ENCODE data around the gene HDAC1.

HDAC1 gene

GRCh38 chr1:32321712-32322291, 29.9 kb downstream of the HDAC1 start:
- Histone ChIP-seq H3F3A (ENCODE audit: low read depth) (no peaks in the 10 kb centered on the region), H3K9me3 (ENCODE audit: insufficient read depth, low read depth, low read length) (no peaks in the 10 kb centered on the region), H3K79me2 (ENCODE audit: insufficient read depth, low read length) (peaks cover 50% of the 10 kb centered on the region; the same call in 1 of the 2 replicates), H3K4me1 (ENCODE audit: insufficient read depth, low read length, poor library complexity, severe bottlenecking) (peaks cover 7% of the 10 kb centered on the region), H3K4me2 (ENCODE audit: low read depth, low read length, poor library complexity, severe bottlenecking) (no peak overlapping the region), H3K36me3 (ENCODE audit: insufficient read depth, low read length) (peaks cover 82% of the 10 kb centered on the region), H3K27me3 (ENCODE audit: insufficient read depth, low read length, poor library complexity, severe bottlenecking) (no peaks in the 10 kb centered on the region), H4K20me1 (ENCODE audit: insufficient read depth, low read length, poor library complexity, severe bottlenecking) (peaks cover 27% of the 10 kb centered on the region), H3K9ac (ENCODE audit: low read depth, low read length, poor library complexity, severe bottlenecking) (no peak overlapping the region), H2AFZ (ENCODE audit: low read length) (no peak overlapping the region), H3K4me3 (ENCODE audit: low read length, poor library complexity, severe bottlenecking) (no peak overlapping the region), H3K9me2 (replicated peaks; ENCODE audit: low read depth, low read length) (no peaks in the 10 kb centered on the region)
- TF ChIP-seq EZH2phosphoT487 (IDR thresholded peaks at IDR 0.05; ENCODE audit: borderline replicate concordance), result no peak
- TF ChIP-seq, protein P1, sequence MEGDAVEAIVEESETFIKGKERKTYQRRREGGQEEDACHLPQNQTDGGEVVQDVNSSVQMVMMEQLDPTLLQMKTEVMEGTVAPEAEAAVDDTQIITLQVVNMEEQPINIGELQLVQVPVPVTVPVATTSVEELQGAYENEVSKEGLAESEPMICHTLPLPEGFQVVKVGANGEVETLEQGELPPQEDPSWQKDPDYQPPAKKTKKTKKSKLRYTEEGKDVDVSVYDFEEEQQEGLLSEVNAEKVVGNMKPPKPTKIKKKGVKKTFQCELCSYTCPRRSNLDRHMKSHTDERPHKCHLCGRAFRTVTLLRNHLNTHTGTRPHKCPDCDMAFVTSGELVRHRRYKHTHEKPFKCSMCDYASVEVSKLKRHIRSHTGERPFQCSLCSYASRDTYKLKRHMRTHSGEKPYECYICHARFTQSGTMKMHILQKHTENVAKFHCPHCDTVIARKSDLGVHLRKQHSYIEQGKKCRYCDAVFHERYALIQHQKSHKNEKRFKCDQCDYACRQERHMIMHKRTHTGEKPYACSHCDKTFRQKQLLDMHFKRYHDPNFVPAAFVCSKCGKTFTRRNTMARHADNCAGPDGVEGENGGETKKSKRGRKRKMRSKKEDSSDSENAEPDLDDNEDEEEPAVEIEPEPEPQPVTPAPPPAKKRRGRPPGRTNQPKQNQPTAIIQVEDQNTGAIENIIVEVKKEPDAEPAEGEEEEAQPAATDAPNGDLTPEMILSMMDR (conservative IDR thresholded peaks at IDR 0.05; ENCODE audit: low read length), result no peak

- Histone ChIP-seq H3K79me2 (ENCODE audit: insufficient read depth, low read length) (peaks cover 28% of the 10 kb centered on the region; the same call in 1 of the 2 replicates), H3K27me3 (ENCODE audit: insufficient read depth, low read length, poor library complexity, severe bottlenecking) (no peaks in the 10 kb centered on the region), H3K36me3 (ENCODE audit: insufficient read depth, low read length) (peaks cover 91% of the 10 kb centered on the region), H3K9me2 (replicated peaks; ENCODE audit: low read depth, low read length) (no peaks in the 10 kb centered on the region), H3K4me1 (ENCODE audit: insufficient read depth, low read length, poor library complexity, severe bottlenecking) (no peaks in the 10 kb centered on the region), H3K9ac (ENCODE audit: low read depth, low read length, poor library complexity, severe bottlenecking) (no peak overlapping the region), H3F3A (ENCODE audit: low read depth) (no peaks in the 10 kb centered on the region; the same call in 1 of the 2 replicates), H3K4me3 (ENCODE audit: low read length, poor library complexity, severe bottlenecking) (no peak overlapping the region), H3K4me2 (ENCODE audit: low read depth, low read length, poor library complexity, severe bottlenecking) (no peak overlapping the region), H2AFZ (ENCODE audit: low read length) (no peak overlapping the region), H4K20me1 (ENCODE audit: insufficient read depth, low read length, poor library complexity, severe bottlenecking) (peaks cover 24% of the 10 kb centered on the region), H3K9me3 (ENCODE audit: insufficient read depth, low read depth, low read length) (no peaks in the 10 kb centered on the region)
- TF ChIP-seq, protein P1 (conservative IDR thresholded peaks at IDR 0.05; ENCODE audit: low read length), result no peak
- TF ChIP-seq EZH2phosphoT487 (IDR thresholded peaks at IDR 0.05; ENCODE audit: borderline replicate concordance), result no peak
Observed at GRCh38 chr1:32327204-32327603, 35.3 kb downstream of the HDAC1 start.

GRCh38 chr1:32329931-32330466, 38.1 kb downstream of the HDAC1 start:
- TF ChIP-seq EZH2phosphoT487 (IDR thresholded peaks at IDR 0.05; ENCODE audit: borderline replicate concordance), result no peak
- TF ChIP-seq, protein P1 (conservative IDR thresholded peaks at IDR 0.05; ENCODE audit: low read length), result no peak
- Histone ChIP-seq H3K4me2 (ENCODE audit: low read depth, low read length, poor library complexity, severe bottlenecking) (no peak overlapping the region), H3K4me1 (ENCODE audit: insufficient read depth, low read length, poor library complexity, severe bottlenecking) (peaks cover 15% of the 10 kb centered on the region), H4K20me1 (ENCODE audit: insufficient read depth, low read length, poor library complexity, severe bottlenecking) (peaks cover 41% of the 10 kb centered on the region), H3K9me2 (replicated peaks; ENCODE audit: low read depth, low read length) (no peaks in the 10 kb centered on the region), H3K4me3 (ENCODE audit: low read length, poor library complexity, severe bottlenecking) (no peak overlapping the region), H3K9me3 (ENCODE audit: insufficient read depth, low read depth, low read length) (no peaks in the 10 kb centered on the region), H3K9ac (ENCODE audit: low read depth, low read length, poor library complexity, severe bottlenecking) (no peak overlapping the region), H3F3A (ENCODE audit: low read depth) (no peaks in the 10 kb centered on the region; the same call in 1 of the 2 replicates), H3K36me3 (ENCODE audit: insufficient read depth, low read length) (peaks cover 88% of the 10 kb centered on the region), H2AFZ (ENCODE audit: low read length) (no peak overlapping the region), H3K27me3 (ENCODE audit: insufficient read depth, low read length, poor library complexity, severe bottlenecking) (no peaks in the 10 kb centered on the region), H3K79me2 (ENCODE audit: insufficient read depth, low read length) (peaks cover 33% of the 10 kb centered on the region)
